CD4-positive, alpha-beta T cell treated with Interleukin-21 for 1 hour (primary cell): ENCODE results near the gene NPAS3.
A peak's percentile ranks its signal among the peaks of the same experiment; 100 is the strongest.

ENCODE experiments used
- DNase-seq: peaks from one replicate; pipeline ENCODE4 v3.0.0-alpha.2; 2020

The NPAS3 gene

GRCh38 chr14:33777681-33778080 is 839.0 kb downstream of the NPAS3 start:
- DNase-seq, result no peak

GRCh38 chr14:33780035-33780434 is 841.4 kb downstream of the NPAS3 start:
- DNase-seq, result no peak

GRCh38 chr14:33781236-33781635 is 842.6 kb downstream of the NPAS3 start:
- DNase-seq, result no peak

GRCh38 chr14:33782923-33783322 is 844.2 kb downstream of the NPAS3 start:
- DNase-seq, result no peak

- no peak for DNase-seq
These were observed 847.6 kb downstream of the NPAS3 start for GRCh38 chr14:33786091-33786825.

- no peak for DNase-seq
These were observed 849.5 kb downstream of the NPAS3 start for GRCh38 chr14:33788161-33788560.

- DNase-seq, result no peak
These were observed 852.3 kb downstream of the NPAS3 start for GRCh38 chr14:33790996-33791395.

GRCh38 chr14:33792009-33792719 is 853.5 kb downstream of the NPAS3 start:
- DNase-seq, result no peak

- peak; percentile 47 for DNase-seq
These were observed 854.2 kb downstream of the NPAS3 start for GRCh38 chr14:33792720-33793368.

- DNase-seq, result no peak
These were observed 854.9 kb downstream of the NPAS3 start for GRCh38 chr14:33793398-33794110.

GRCh38 chr14:33794791-33795305 is 856.2 kb downstream of the NPAS3 start:
- no peak for DNase-seq

- DNase-seq, result no peak
These were observed 857.7 kb downstream of the NPAS3 start for GRCh38 chr14:33796356-33796755.

GRCh38 chr14:33799705-33800570 is 861.3 kb downstream of the NPAS3 start:
- no peak for DNase-seq

GRCh38 chr14:33800735-33801163 is 862.1 kb downstream of the NPAS3 start:
- no peak for DNase-seq

- no peak for DNase-seq
These were observed 864.1 kb downstream of the NPAS3 start for GRCh38 chr14:33802737-33803136.

GRCh38 chr14:33805593-33805992 is 866.9 kb downstream of the NPAS3 start:
- DNase-seq, result no peak

GRCh38 chr14:33806905-33807304 is 868.2 kb downstream of the NPAS3 start:
- DNase-seq, result no peak

GRCh38 chr14:33808187-33808586 is 869.5 kb downstream of the NPAS3 start:
- no peak for DNase-seq

- no peak for DNase-seq
These were observed 870.8 kb downstream of the NPAS3 start for GRCh38 chr14:33809396-33809981.

- no peak for DNase-seq
These were observed 871.6 kb downstream of the NPAS3 start for GRCh38 chr14:33810308-33810707.

- no peak for DNase-seq
These were observed 873.0 kb downstream of the NPAS3 start for GRCh38 chr14:33811721-33812120.

GRCh38 chr14:33812181-33812580 is 873.5 kb downstream of the NPAS3 start:
- no peak for DNase-seq
